Tracheal epithelial cell (primary cell): Measurements from ENCODE around the gene DNAJC12. TPM values are rescaled to one million over a fixed set of nuclear protein-coding genes. Genes with fewer than 3 reads are reported as not detected.

Experiments used
- total RNA-seq: library from RNA; depleted of rRNA; stranded (reverse); fragments of >200 nt; gene quantifications from 2 replicates; pipeline ENCODE4 v1.2.1, GENCODE V29; 2014

The DNAJC12 gene
- total RNA-seq: 0.21 and 1.7 TPM in 2 replicates

GRCh38 chr10:67837541-67838314, at the start of gene DNAJC12:
Gene DNAJC12 (minus strand): TSS chr10:67838188. CDS start chr10:67838011, 177 bp downstream.

GRCh38 chr10:67884313-67884841, 46.4 kb upstream of the DNAJC12 start, which contains the start of gene SIRT1:
Gene SIRT1 (plus strand): TSS chr10:67884656. CDS start chr10:67884722, 66 bp downstream.

Other genes with a start within 250 kb of the DNAJC12 start
- under 0.01 TPM in 1 of 2 replicates, not detected in the other for gene CTNNA3, start 142.0 kb downstream of the DNAJC12 start, total RNA-seq
- 8.2 and 10.7 TPM in 2 replicates for gene SIRT1, start 46.5 kb upstream of the DNAJC12 start, total RNA-seq
- gene HERC4, start 237.1 kb upstream of the DNAJC12 start, total RNA-seq: 35.6 and 40.5 TPM in 2 replicates